NB4 (cell line): Measurements from ENCODE around the gene TFCP2L1.

Experiments
- DNase-seq: peaks from one replicate; pipeline ENCODE4 v3.0.0; 2010; ENCODE audit warnings: low read depth
- H3K4me3 ChIP-seq: one replicate; pipeline ENCODE4 v1.5.1; 2011; ENCODE audit warnings: mild to moderate bottlenecking, low read depth, low read length, moderate library complexity
- MYC ChIP-seq: IDR thresholded peaks from 2 replicates; pipeline ENCODE4 v1.6.1; 2011; ENCODE audit warnings: low read depth, low read length
- POLR2A ChIP-seq: IDR thresholded peaks from 2 replicates; pipeline ENCODE4 v1.6.1; 2011; ENCODE audit warnings: mild to moderate bottlenecking; ENCODE audit not compliant: insufficient read length; ENCODE audit errors: extremely low read depth
- TF ChIP-seq, protein P1 (sequence below): IDR thresholded peaks from 2 replicates; pipeline ENCODE4 v1.6.1; 2011; ENCODE audit warnings: low read depth, low read length
- TF ChIP-seq, protein P2 (sequence below): IDR thresholded peaks from one replicate; pipeline ENCODE4 v1.5.1; 2012; ENCODE audit warnings: low read depth, low read length

The TFCP2L1 gene

DNA sequence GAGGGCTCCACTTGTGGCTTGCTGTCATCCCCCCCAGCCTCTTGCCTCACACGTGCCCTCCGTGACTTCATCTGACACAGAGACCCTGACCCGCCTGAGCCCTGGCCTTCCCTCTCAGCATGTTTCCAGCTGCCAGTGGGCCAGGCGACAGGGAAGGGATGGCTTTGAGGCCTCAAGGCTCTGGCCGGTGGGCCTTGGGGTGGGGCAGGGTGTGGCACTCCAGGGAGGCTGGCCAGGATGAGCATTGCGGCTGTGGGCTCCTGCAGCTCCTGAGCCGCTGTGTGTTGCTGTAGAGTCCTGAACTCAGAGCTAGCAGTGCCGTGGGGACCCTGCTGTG is 85.0 kb downstream of the TFCP2L1 start:
- H3K4me3 ChIP-seq, result no peak overlapping the region
- no peak for DNase-seq

DNA sequence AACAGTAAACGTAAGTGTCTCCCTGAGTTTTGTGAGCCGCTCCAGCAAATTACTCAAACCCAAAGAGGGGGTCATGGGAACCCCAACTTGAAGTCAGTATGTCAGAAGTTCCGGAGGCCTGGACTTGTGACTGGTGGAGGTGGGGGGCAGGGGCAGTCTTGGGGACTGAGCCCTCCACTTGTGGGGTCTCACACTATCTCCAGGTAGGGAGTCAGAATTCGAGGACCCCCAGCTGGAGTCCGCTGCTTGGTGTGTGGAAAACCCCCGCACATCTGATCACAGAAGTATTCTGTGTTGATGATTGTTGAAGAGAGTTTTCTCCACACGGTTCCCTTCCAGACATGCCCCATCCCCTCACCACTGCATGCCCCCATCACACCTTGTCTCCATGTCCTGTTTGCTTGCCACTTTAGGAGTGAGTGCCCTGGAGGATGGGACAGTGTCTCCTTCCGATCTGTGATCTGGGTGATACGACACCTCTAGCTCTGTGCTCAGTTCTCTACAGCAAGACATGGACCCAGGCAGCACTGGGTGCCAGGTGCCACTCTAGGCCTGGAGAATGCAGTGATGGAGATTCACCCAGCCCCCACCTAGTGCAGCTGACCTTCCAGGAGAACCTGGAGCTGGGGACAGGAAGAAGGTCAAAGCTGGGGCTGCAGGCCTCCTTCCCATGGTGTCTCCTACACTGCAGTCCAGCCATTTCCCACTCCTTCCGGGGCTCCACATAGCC is 85.6 kb downstream of the TFCP2L1 start:
- no peak for DNase-seq
- H3K4me3 ChIP-seq, result no peak overlapping the region
- TF ChIP-seq MYC (no peak), POLR2A (no peak)
- TF ChIP-seq, protein P1, sequence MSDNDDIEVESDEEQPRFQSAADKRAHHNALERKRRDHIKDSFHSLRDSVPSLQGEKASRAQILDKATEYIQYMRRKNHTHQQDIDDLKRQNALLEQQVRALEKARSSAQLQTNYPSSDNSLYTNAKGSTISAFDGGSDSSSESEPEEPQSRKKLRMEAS, result no peak
- TF ChIP-seq, protein P2, sequence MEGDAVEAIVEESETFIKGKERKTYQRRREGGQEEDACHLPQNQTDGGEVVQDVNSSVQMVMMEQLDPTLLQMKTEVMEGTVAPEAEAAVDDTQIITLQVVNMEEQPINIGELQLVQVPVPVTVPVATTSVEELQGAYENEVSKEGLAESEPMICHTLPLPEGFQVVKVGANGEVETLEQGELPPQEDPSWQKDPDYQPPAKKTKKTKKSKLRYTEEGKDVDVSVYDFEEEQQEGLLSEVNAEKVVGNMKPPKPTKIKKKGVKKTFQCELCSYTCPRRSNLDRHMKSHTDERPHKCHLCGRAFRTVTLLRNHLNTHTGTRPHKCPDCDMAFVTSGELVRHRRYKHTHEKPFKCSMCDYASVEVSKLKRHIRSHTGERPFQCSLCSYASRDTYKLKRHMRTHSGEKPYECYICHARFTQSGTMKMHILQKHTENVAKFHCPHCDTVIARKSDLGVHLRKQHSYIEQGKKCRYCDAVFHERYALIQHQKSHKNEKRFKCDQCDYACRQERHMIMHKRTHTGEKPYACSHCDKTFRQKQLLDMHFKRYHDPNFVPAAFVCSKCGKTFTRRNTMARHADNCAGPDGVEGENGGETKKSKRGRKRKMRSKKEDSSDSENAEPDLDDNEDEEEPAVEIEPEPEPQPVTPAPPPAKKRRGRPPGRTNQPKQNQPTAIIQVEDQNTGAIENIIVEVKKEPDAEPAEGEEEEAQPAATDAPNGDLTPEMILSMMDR, result no peak

More for the DNA sequence above, 85.0 kb downstream of the TFCP2L1 start:
- TF ChIP-seq MYC (no peak), POLR2A (no peak)
- TF ChIP-seq, protein P2, result no peak
- TF ChIP-seq, protein P1, result no peak

DNA sequence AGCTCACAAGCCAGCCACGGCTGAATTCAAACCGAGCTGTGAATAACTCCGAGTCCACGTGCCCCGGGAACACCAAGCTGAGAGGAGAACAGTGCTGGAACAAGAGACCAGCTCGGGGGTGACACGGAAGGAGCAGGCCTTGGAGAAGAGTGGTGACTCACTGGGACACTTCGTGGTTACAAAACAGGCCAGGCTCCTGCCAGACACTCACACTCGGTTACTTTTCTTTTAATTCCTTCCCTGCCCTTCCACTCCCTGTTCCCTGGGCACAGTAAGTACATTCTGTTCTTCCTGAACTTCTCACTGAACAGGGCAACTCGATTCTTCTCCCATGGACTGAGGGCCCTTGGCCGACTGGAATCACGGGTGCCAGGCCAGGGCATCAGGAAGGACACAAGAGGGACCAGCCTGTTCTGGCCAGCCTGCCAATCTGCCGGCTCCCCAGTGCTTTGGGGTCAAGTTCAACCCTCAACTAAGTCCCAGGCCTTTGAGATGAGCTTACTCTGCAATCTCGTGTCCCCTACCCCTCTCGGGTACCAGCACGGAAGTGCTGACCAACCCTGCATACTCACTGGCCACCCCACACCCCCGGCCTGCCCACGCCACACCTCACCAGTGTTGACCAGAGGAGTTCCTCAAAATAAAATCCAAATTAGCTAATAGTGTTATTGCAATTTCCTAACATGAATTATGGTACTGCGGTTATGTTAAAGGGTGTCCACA is 87.5 kb downstream of the TFCP2L1 start:
- H3K4me3 ChIP-seq, result no peak overlapping the region
- DNase-seq, result peak; percentile 75

DNA sequence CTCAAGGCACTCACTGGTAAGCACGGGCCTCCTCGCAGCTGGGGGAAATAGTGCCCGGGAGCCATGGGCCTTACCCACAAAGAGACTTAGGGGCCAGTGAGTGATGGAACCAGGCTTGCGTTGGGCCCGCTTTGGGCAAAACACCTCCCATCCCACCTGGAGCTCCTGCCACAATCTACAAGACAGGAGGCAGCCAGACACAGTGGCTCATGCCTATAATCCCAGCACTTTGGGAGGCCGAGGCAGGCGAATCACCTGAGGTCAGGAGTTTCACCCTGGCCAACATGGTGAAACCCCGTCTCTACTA is 88.2 kb downstream of the TFCP2L1 start:
- TF ChIP-seq, protein P1, result no peak
- no peak for TF ChIP-seq MYC
- TF ChIP-seq POLR2A, result no peak
- TF ChIP-seq, protein P2, result no peak
- no peak overlapping the region for H3K4me3 ChIP-seq
- DNase-seq, result no peak

More for the DNA sequence above, 87.5 kb downstream of the TFCP2L1 start:
- TF ChIP-seq POLR2A (no peak), MYC (0 out of 2 replicates have a peak, but pooled peaks have one; percentile 14)
- TF ChIP-seq, protein P1, result 0 out of 2 replicates have a peak, but pooled peaks have one; percentile 35
- TF ChIP-seq, protein P2, result no peak

DNA sequence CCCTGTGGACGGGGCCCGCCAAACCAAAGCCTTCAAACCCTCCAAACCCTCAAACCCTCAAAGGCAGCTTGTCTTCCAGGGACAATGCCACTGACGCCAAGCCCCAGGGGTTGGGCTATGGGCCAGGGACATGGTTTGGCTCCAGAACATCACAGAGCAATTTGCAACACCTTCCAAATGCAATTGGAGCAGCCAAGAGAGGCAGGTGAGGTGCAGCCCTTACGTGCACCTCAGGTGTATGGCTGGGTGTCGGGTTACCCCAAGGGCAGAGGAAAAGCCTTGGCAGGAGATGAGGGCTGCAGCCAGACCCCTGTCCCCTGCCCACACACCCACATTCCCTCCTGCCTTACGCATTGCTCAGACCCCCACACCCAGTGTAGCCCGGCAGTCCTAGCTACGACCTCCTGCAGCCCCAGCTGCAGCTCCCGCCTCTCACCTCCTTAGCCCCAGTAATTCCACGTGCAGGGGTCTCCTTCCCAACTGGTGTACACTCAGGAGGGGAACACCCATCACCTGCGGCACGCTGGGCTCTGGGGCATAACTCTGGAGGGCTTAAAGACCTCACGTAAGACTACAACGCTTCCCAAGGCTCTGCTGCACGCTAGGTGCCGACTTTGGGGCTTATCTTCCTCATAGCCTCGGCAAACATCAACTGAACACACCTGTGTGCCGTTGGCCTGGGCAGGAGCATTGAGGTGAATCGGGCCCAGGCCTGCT is 88.7 kb downstream of the TFCP2L1 start:
- no peak overlapping the region for H3K4me3 ChIP-seq
- TF ChIP-seq, protein P2, result no peak
- TF ChIP-seq, protein P1, result no peak
- TF ChIP-seq POLR2A, result no peak
- no peak for TF ChIP-seq MYC
- no peak for DNase-seq
